Endothelial cell of umbilical vein (primary cell): ENCODE measurements around the gene IGF2BP2. TPM values are rescaled to one million over a fixed set of nuclear protein-coding genes. Genes with fewer than 3 reads are reported as not detected.

ENCODE experiments used
- BruUV-seq: library from RNA; stranded (reverse); fragments of 400-500 nt; replicated peaks from 2 replicates; lab custom pipeline; 2021; lab: Mats Ljungman, UMichigan
- CTCF ChIA-PET: fragments of 300-600, 350-600 bp; sonication (Branson Sonifier 250); formaldehyde crosslinking; loops from one replicate; lab custom pipeline; 2021; ENCODE audit warnings: antibody characterized with exemption, inconsistent platforms; lab: Charles Lee
- POLR2A ChIA-PET: fragments of 300-600, 350-600 bp; sonication (Branson Sonifier 250); formaldehyde crosslinking; loops from one replicate; lab custom pipeline; 2021; ENCODE audit warnings: antibody characterized with exemption, inconsistent platforms; lab: Charles Lee
- DNase-seq: peaks from one replicate; pipeline ENCODE4 v3.0.0-alpha.2; 2011; ENCODE audit warnings: low read depth, low spot score
- FAIRE-seq: peaks from 2 replicates; lab custom pipeline; 2011; peaks lifted over from hg19 to GRCh38; lab: Jason Lieb, UNC
- H2AFZ ChIP-seq: 2 replicates; pipeline ENCODE4 v1.6.0; 2012; ENCODE audit warnings: low read depth, low read length, control low read depth, inconsistent platforms
- H3K27ac ChIP-seq: 2 replicates; pipeline ENCODE4 v1.5.1; 2011; ENCODE audit warnings: low read depth, mild to moderate bottlenecking, control low read depth, low read length, moderate library complexity; ENCODE audit not compliant: insufficient read depth
- H3K27me3 ChIP-seq, 2 experiments: 2 replicates each; pipeline versions ENCODE4 v1.6.0 to v1.6.1; 2011; ENCODE audit warnings: low read length in 2 of 2, mixed read lengths in 1 of 2; ENCODE audit not compliant: control insufficient read depth in 2 of 2, insufficient read depth in 2 of 2
- H3K36me3 ChIP-seq, 2 experiments: 2 replicates in 1 of 2; 3 replicates in 1 of 2; pipeline ENCODE4 v1.5.1; 2011; ENCODE audit warnings: low read length in 2 of 2, mild to moderate bottlenecking in 1 of 2, moderate library complexity in 1 of 2; ENCODE audit not compliant: control insufficient read depth in 2 of 2, insufficient read depth in 2 of 2; ENCODE audit errors: extremely low read depth in 1 of 2
- H3K4me1 ChIP-seq: 3 replicates; pipeline ENCODE4 v1.5.1; 2011; ENCODE audit warnings: mild to moderate bottlenecking, low read length; ENCODE audit not compliant: control insufficient read depth, insufficient read depth; ENCODE audit errors: extremely low read depth
- H3K4me2 ChIP-seq: 2 replicates; pipeline ENCODE4 v1.6.1; 2011; ENCODE audit warnings: low read length, control low read depth, mixed read lengths; ENCODE audit not compliant: insufficient read depth
- H3K4me3 ChIP-seq, 3 experiments: fragments of 200-600 bp in 1 of 3; sonication (generic), shearing (Covaris generic) in 1 of 3; replicated peaks in 1 of 3; 2 replicates each; pipeline ENCODE4 v1.5.1; 2011 to 2016; ENCODE audit warnings: control low read depth in 3 of 3, low read length in 3 of 3, mild to moderate bottlenecking in 2 of 3, inconsistent platforms in 1 of 3, low read depth in 1 of 3, moderate library complexity in 1 of 3; ENCODE audit not compliant: insufficient read depth in 1 of 3
- H3K79me2 ChIP-seq: 2 replicates; pipeline ENCODE4 v1.6.0; 2012; ENCODE audit warnings: low read length, inconsistent platforms; ENCODE audit not compliant: control insufficient read depth, insufficient read depth
- H3K9ac ChIP-seq: replicated peaks from 2 replicates; pipeline ENCODE3; 2011; ENCODE audit warnings: low read length, control low read depth; ENCODE audit not compliant: insufficient read depth; ENCODE audit errors: extremely low read depth
- H3K9me1 ChIP-seq: replicated peaks from 3 replicates; pipeline ENCODE4 v1.6.0; 2011; ENCODE audit warnings: mild to moderate bottlenecking, low read length; ENCODE audit not compliant: control insufficient read depth, insufficient read depth; ENCODE audit errors: extremely low read depth
- H3K9me3 ChIP-seq: replicated peaks from 2 replicates; pipeline ENCODE4 v1.5.1; 2012; ENCODE audit warnings: low read length, inconsistent platforms; ENCODE audit not compliant: control insufficient read depth, insufficient read depth
- H4K20me1 ChIP-seq: replicated peaks from 2 replicates; pipeline ENCODE3; 2011; ENCODE audit warnings: mild to moderate bottlenecking, low read length; ENCODE audit not compliant: control insufficient read depth, insufficient read depth; ENCODE audit errors: extremely low read depth
- CTCF ChIP-seq, 2 donors: IDR thresholded peaks; 1 replicate in 1 of 2; 2 replicates in 1 of 2; pipeline ENCODE4 v1.5.1; 2011; ENCODE audit warnings: low read length in 2 of 2, mild to moderate bottlenecking in 2 of 2, moderate library complexity in 2 of 2, control low read depth in 1 of 2, inconsistent platforms in 1 of 2, low read depth in 1 of 2; ENCODE audit not compliant: insufficient read depth in 1 of 2; ENCODE audit errors: extremely low read depth in 1 of 2
- EZH2 ChIP-seq: IDR thresholded peaks from 2 replicates; pipeline ENCODE4 v1.6.1; 2012; ENCODE audit warnings: borderline replicate concordance, low read depth, mild to moderate bottlenecking, moderate library complexity, low read length, inconsistent platforms; ENCODE audit not compliant: severe bottlenecking
- FOS ChIP-seq: IDR thresholded peaks from 2 replicates; pipeline ENCODE4 v1.6.1; 2011; ENCODE audit warnings: mild to moderate bottlenecking, low read length, moderate library complexity, borderline replicate concordance; ENCODE audit not compliant: insufficient read depth
- GATA2 ChIP-seq: IDR thresholded peaks from 2 replicates; pipeline ENCODE4 v1.7.0; 2011; ENCODE audit warnings: low read depth, mild to moderate bottlenecking, moderate library complexity, mixed read lengths, low read length; ENCODE audit not compliant: insufficient read length, insufficient read depth
- JUN ChIP-seq: IDR thresholded peaks from 2 replicates; pipeline ENCODE4 v1.6.1; 2011; ENCODE audit warnings: borderline replicate concordance, low read depth; ENCODE audit not compliant: insufficient read length, insufficient read depth
- MAX ChIP-seq: IDR thresholded peaks from 2 replicates; pipeline ENCODE4 v1.6.1; 2011; ENCODE audit not compliant: insufficient read depth, insufficient read length
- MYC ChIP-seq: IDR thresholded peaks from one replicate; pipeline ENCODE4 v1.6.1; 2011; ENCODE audit warnings: mild to moderate bottlenecking, low read depth, low read length
- POLR2A ChIP-seq: IDR thresholded peaks from 2 replicates; pipeline ENCODE4 v1.6.1; 2012; ENCODE audit warnings: low read depth, mild to moderate bottlenecking, control low read depth, low read length
- POLR2AphosphoS5 ChIP-seq: IDR thresholded peaks from 2 replicates; pipeline ENCODE4 v1.6.1; 2012; ENCODE audit warnings: low read depth, mild to moderate bottlenecking, control low read depth, low read length, moderate library complexity; ENCODE audit not compliant: insufficient read depth
- dilution Hi-C: fragments of 300-500 bp; cut with MboI; formaldehyde crosslinking; loops from one replicate; pipeline ENCODE4 v1.15.0; 2019; ENCODE audit warnings: low sequenced_read_pairs; ENCODE audit not compliant: extremely low pct_ligation_motif_present
- intact Hi-C: fragments of 100-400 bp; cut with micrococcal nuclease; formaldehyde crosslinking; loops from one replicate; pipeline ENCODE4 v1.10.0; 2022
- polyA plus RNA-seq, 4 experiments: library from polyadenylated mRNA; depleted of rRNA in 3 of 4; stranded (reverse) in 3 of 4; unstranded in 1 of 4; fragments of >200 nt; gene quantifications; 2 replicates each; pipeline versions ENCODE4 v1.2.1 to v1.2.3, GENCODE V29; 2011 to 2012; ENCODE audit warnings: missing spikeins in 1 of 4
- total RNA-seq: library from RNA; stranded (reverse); gene quantifications from 2 replicates; pipeline ENCODE4 v1.2.3, GENCODE V29; 2021

Gene IGF2BP2
- total and polyA plus RNA-seq, 2 donors (not counting 3 experiments of a cell fraction or from before 2014, with no cell fraction given) = 10.7 to 130 TPM

- no peak for FAIRE-seq
- intact Hi-C loops = loop anchor here (1.0 to 10.0 kb wide), 2 partner anchors 8 to 368 kb away; partner anchors contain the start of gene ETV5
- no peaks in the 10 kb centered on the region for H3K9me1 ChIP-seq
- no peaks in the 10 kb centered on the region for H3K36me3 ChIP-seq
- DNase-seq = peak; percentile 69
- no peaks in the 10 kb centered on the region for H4K20me1 ChIP-seq
- H3K4me2 ChIP-seq = peak overlapping the region; percentile 77
- TF ChIP-seq MYC (no peak), FOS (peak; percentile 51), EZH2 (no peak), POLR2AphosphoS5 (peak; percentile 45), CTCF (IDR thresholded peaks at IDR 0.05; ENCODE audit: extremely low read depth in 1 of 2, insufficient read depth in 1 of 2, low read depth in 1 of 2, low read length in 2 of 2) (no peak), MAX (no peak), GATA2 (peak; percentile 33), JUN (peak; percentile 84), POLR2A (no peak)
- peaks cover 70% of the 10 kb centered on the region for H3K4me1 ChIP-seq
- H3K9me3 ChIP-seq = no peaks in the 10 kb centered on the region
- H2AFZ ChIP-seq = no peak overlapping the region
- H3K9ac ChIP-seq = peak overlapping the region; percentile 32
- peaks cover 77% of the 10 kb centered on the region for H3K79me2 ChIP-seq
- no TSS peak for BruUV-seq
- H3K27me3 ChIP-seq = no peaks in the 10 kb centered on the region
- dilution Hi-C loops = no loop called here
- H3K27ac ChIP-seq = peak overlapping the region; percentile 100
- H3K4me3 ChIP-seq = no peak overlapping the region
- ChIA-PET POLR2A (no interaction called here), CTCF (interaction anchor here (1.2 to 11.8 kb wide), 5 partner anchors 9 to 78 kb away, joined by 3 to 347 read pairs (median 97); no protein-coding TSS in a partner anchor)
Observed at GRCh38 chr3:185737020-185737419, 87.8 kb downstream of the IGF2BP2 start.
